ENCODE measurements around the gene PSENEN. TPM values are rescaled to one million over a fixed set of nuclear protein-coding genes. Genes with fewer than 3 reads are reported as not detected.
A peak's percentile ranks its signal among the peaks of the same experiment; 100 is the strongest.

The PSENEN gene
- total and polyA plus RNA-seq, 9 of the 15 experiments (the other 6 are each of a cell fraction or from before 2014, with no cell fraction given): 34.5 to 299 (median 61.1) TPM

- POLR2A ChIA-PET: interaction anchor here (0.6 kb wide), 1 partner anchor 90 kb away, joined by 3 read pairs; no protein-coding TSS in a partner anchor
Observed at GRCh38 chr19:35785339-35785627, 39.8 kb downstream of the PSENEN start.

DNA sequence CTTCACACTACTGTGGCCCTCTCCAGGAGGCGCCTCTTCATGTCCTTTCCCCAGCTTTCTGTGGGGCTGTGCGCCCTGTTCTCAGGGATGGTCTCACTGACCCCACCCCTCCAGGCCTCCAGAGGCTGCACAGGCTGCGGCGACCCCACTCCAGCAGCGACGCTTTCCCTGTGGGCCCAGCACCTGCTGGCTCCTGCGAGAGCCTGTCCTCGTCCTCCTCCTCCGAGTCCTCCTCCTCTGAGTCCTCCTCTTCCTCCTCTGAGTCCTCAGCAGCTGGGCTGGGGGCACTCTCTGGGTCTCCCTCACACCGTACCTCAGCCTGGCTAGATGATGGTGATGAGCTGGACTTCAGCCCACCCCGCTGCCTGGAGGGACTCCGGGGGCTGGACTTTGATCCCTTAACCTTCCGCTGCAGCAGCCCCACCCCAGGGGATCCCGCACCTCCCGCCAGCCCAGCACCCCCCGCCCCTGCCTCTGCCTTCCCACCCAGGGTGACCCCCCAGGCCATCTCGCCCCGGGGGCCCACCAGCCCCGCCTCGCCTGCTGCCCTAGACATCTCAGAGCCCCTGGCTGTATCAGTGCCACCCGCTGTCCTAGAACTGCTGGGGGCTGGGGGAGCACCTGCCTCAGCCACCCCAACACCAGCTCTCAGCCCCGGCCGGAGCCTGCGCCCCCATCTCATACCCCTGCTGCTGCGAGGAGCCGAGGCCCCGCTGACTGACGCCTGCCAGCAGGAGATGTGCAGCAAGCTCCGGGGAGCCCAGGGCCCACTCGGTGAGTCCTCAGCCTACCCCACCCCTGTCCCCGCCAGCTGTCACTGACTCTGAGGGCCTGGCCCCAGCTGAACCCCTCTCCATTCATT is 41.1 kb downstream of the PSENEN start:
- Histone ChIP-seq H2AFZ (ENCODE audit: low read depth, low read length) (no peak overlapping the region), H3K9ac (ENCODE audit: insufficient read depth in 1 of 2, low read depth in 2 of 2, low read length in 2 of 2) (peak overlapping the region in 1 of 2 experiments; percentile 13; a peak in 1 of 4 replicates), H3K79me2 (ENCODE audit: control insufficient read depth, insufficient read depth, low read length) (no peaks in the 10 kb centered on the region), H3K4me2 (ENCODE audit: insufficient read depth, low read length) (no peak overlapping the region), H3K9me3 (replicated peaks; ENCODE audit: control insufficient read depth, insufficient read depth, low read depth, low read length) (no peaks in the 10 kb centered on the region), H3K4me3 (no peak overlapping the region), H3K27me3 (ENCODE audit: control insufficient read depth in 2 of 2, insufficient read depth in 2 of 2, low read length in 2 of 2) (no peaks in the 10 kb centered on the region), H3K9me1 (ENCODE audit: control insufficient read depth, insufficient read depth, low read length) (no peaks in the 10 kb centered on the region), H3K27ac (ENCODE audit: extremely low read depth, low read depth, low read length) (no peak overlapping the region), H4K20me1 (replicated peaks; ENCODE audit: control insufficient read depth, insufficient read depth, low read length) (no peaks in the 10 kb centered on the region), H3K4me1 (replicated peaks in 1 of 2; ENCODE audit: control insufficient read depth in 2 of 2, insufficient read depth in 2 of 2, low read length in 2 of 2) (peaks cover 0 to 50% of the 10 kb centered on the region in 2 experiments; a peak in 2 of 5 replicates), H3K36me3 (ENCODE audit: control insufficient read depth, insufficient read depth, low read length) (peaks cover 6% of the 10 kb centered on the region; the same call in 1 of the 3 replicates)
- no peak for FAIRE-seq
- in situ Hi-C loops (cut with MboI): no loop called here
- intact Hi-C loops (cut with micrococcal nuclease): no loop called here
- 74% methylated on average over 22 of the region's 31 CpGs for WGBS (ENCODE audit: insufficient coverage, low coverage, missing lambda C conversion rate)
- no TSS peak for BruUV-seq (replicated peaks)
- no peak for ATAC-seq
- ChIA-PET POLR2A (interaction anchor here (0.5 kb wide), 1 partner anchor 38 kb away, joined by 4 read pairs; the partner anchor contains the start of gene LIN37), CTCF (ENCODE audit: low intra/inter-chr PET ratio) (no interaction called here)
- no peak for DNase-seq (ENCODE audit: extremely low read depth in 1 of 4, low spot score in 3 of 4)
- TF ChIP-seq MCM2 (IDR thresholded peaks at IDR 0.05; ENCODE audit: low read depth) (no peak), ZNF239 (CRISPR knock-in tag; IDR thresholded peaks at IDR 0.05) (no peak), ZNF408 (CRISPR knock-in tag; IDR thresholded peaks at IDR 0.05; ENCODE audit: low read depth) (no peak), NFE2 (IDR thresholded peaks at IDR 0.05; ENCODE audit: low read depth) (no peak), ZNF263 (CRISPR knock-in tag; IDR thresholded peaks at IDR 0.05; ENCODE audit: borderline replicate concordance) (peak; percentile 79), RFX1 (IDR thresholded peaks at IDR 0.05) (no peak), ZNF175 (CRISPR knock-in tag; IDR thresholded peaks at IDR 0.05; ENCODE audit: low read depth) (no peak), L3MBTL2 (IDR thresholded peaks at IDR 0.05) (no peak), HOXB6 (CRISPR knock-in tag; IDR thresholded peaks at IDR 0.05; ENCODE audit: borderline replicate concordance) (no peak)
- TF ChIP-seq, protein P1, sequence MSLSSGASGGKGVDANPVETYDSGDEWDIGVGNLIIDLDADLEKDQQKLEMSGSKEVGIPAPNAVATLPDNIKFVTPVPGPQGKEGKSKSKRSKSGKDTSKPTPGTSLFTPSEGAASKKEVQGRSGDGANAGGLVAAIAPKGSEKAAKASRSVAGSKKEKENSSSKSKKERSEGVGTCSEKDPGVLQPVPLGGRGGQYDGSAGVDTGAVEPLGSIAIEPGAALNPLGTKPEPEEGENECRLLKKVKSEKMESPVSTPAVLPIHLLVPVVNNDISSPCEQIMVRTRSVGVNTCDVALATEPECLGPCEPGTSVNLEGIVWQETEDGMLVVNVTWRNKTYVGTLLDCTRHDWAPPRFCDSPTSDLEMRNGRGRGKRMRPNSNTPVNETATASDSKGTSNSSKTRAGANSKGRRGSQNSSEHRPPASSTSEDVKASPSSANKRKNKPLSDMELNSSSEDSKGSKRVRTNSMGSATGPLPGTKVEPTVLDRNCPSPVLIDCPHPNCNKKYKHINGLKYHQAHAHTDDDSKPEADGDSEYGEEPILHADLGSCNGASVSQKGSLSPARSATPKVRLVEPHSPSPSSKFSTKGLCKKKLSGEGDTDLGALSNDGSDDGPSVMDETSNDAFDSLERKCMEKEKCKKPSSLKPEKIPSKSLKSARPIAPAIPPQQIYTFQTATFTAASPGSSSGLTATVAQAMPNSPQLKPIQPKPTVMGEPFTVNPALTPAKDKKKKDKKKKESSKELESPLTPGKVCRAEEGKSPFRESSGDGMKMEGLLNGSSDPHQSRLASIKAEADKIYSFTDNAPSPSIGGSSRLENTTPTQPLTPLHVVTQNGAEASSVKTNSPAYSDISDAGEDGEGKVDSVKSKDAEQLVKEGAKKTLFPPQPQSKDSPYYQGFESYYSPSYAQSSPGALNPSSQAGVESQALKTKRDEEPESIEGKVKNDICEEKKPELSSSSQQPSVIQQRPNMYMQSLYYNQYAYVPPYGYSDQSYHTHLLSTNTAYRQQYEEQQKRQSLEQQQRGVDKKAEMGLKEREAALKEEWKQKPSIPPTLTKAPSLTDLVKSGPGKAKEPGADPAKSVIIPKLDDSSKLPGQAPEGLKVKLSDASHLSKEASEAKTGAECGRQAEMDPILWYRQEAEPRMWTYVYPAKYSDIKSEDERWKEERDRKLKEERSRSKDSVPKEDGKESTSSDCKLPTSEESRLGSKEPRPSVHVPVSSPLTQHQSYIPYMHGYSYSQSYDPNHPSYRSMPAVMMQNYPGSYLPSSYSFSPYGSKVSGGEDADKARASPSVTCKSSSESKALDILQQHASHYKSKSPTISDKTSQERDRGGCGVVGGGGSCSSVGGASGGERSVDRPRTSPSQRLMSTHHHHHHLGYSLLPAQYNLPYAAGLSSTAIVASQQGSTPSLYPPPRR (CRISPR knock-in tag; IDR thresholded peaks at IDR 0.05; ENCODE audit: borderline replicate concordance): no peak

More at GRCh38 chr19:35785339-35785627, 39.8 kb downstream of the PSENEN start:
- Histone ChIP-seq H3K79me2 (ENCODE audit: control insufficient read depth, insufficient read depth, low read length) (no peaks in the 10 kb centered on the region), H3K4me2 (ENCODE audit: insufficient read depth, low read length) (no peak overlapping the region), H3K9ac (ENCODE audit: insufficient read depth in 1 of 2, low read depth in 2 of 2, low read length in 2 of 2) (no peak overlapping the region), H3K4me3 (no peak overlapping the region), H3K9me3 (replicated peaks; ENCODE audit: control insufficient read depth, insufficient read depth, low read depth, low read length) (no peaks in the 10 kb centered on the region), H3K9me1 (ENCODE audit: control insufficient read depth, insufficient read depth, low read length) (no peaks in the 10 kb centered on the region), H3K4me1 (replicated peaks in 1 of 2; ENCODE audit: control insufficient read depth in 2 of 2, insufficient read depth in 2 of 2, low read length in 2 of 2) (peaks cover 0 to 41% of the 10 kb centered on the region in 2 experiments; a peak in 1 of 5 replicates), H3K27ac (ENCODE audit: extremely low read depth, low read depth, low read length) (no peak overlapping the region), H3K27me3 (ENCODE audit: control insufficient read depth in 2 of 2, insufficient read depth in 2 of 2, low read length in 2 of 2) (no peaks in the 10 kb centered on the region), H4K20me1 (replicated peaks; ENCODE audit: control insufficient read depth, insufficient read depth, low read length) (no peaks in the 10 kb centered on the region), H3K36me3 (ENCODE audit: control insufficient read depth, insufficient read depth, low read length) (peaks cover 7% of the 10 kb centered on the region; the same call in 1 of the 3 replicates), H2AFZ (ENCODE audit: low read depth, low read length) (no peak overlapping the region)
- intact Hi-C loops (cut with micrococcal nuclease): no loop called here
- no TSS peak for BruUV-seq (replicated peaks)
- DNase-seq (ENCODE audit: extremely low read depth in 1 of 4, low spot score in 3 of 4) (no peak), ATAC-seq (no peak), FAIRE-seq (no peak)
- CTCF ChIA-PET (ENCODE audit: low intra/inter-chr PET ratio): no interaction called here
- TF ChIP-seq SREBF1 (IDR thresholded peaks at IDR 0.05; ENCODE audit: borderline replicate concordance, low read depth, low read length) (no peak), RBFOX2 (IDR thresholded peaks at IDR 0.05; ENCODE audit: low read depth, low read length) (peak; percentile 2; the same call in 1 of the 2 replicates)
- in situ Hi-C loops (cut with MboI): no loop called here
- 86% methylated on average over 7 of the region's 10 CpGs for WGBS (ENCODE audit: insufficient coverage, low coverage, missing lambda C conversion rate)
